ENCODE results near the gene MSH5.

The MSH5 gene

GRCh38 chr6:31760790-31761189 is 21.0 kb downstream of the MSH5 start:
- no peak for DNase-seq (ENCODE audit: low spot score)
- TF ChIP-seq CTCF (IDR thresholded peaks at IDR 0.05), result no peak
- no peak overlapping the region for H3K27ac ChIP-seq
- no peak overlapping the region for H3K4me3 ChIP-seq

- no peak for DNase-seq (ENCODE audit: low spot score)
- TF ChIP-seq CTCF (IDR thresholded peaks at IDR 0.05), result no peak
- Histone ChIP-seq H3K27ac (no peak overlapping the region), H3K4me3 (no peak overlapping the region)
Observed at GRCh38 chr6:31761343-31761742, 21.5 kb downstream of the MSH5 start.

- TF ChIP-seq CTCF (IDR thresholded peaks at IDR 0.05), result no peak
- H3K4me3 ChIP-seq, result no peak within 1 kb of the TSS
- DNase-seq (ENCODE audit: low spot score), result no peak
- H3K27ac ChIP-seq, result no peak within 1 kb of the TSS
Observed at GRCh38 chr6:31762356-31762755, 22.6 kb downstream of the MSH5 start, which contains the start of gene SAPCD1. SAPCD1 (plus strand) TSS chr6:31762656; CDS start chr6:31763055, 399 bp downstream.

GRCh38 chr6:31762878-31763618 is 23.2 kb downstream of the MSH5 start:
- Histone ChIP-seq H3K27ac (no peak overlapping the region), H3K4me3 (no peak overlapping the region)
- DNase-seq (ENCODE audit: low spot score), result no peak
- no peak for TF ChIP-seq CTCF (IDR thresholded peaks at IDR 0.05)

GRCh38 chr6:31763619-31763940 is 23.8 kb downstream of the MSH5 start:
- H3K27ac ChIP-seq, result no peak overlapping the region
- H3K4me3 ChIP-seq, result no peak overlapping the region
- no peak for DNase-seq (ENCODE audit: low spot score)
- no peak for TF ChIP-seq CTCF (IDR thresholded peaks at IDR 0.05)

- no peak for TF ChIP-seq CTCF (IDR thresholded peaks at IDR 0.05)
- Histone ChIP-seq H3K4me3 (no peak overlapping the region), H3K27ac (no peak overlapping the region)
- no peak for DNase-seq (ENCODE audit: low spot score)
Observed at GRCh38 chr6:31764198-31764597, 24.4 kb downstream of the MSH5 start.

- Histone ChIP-seq H3K27ac (no peak overlapping the region), H3K4me3 (no peak overlapping the region)
- TF ChIP-seq CTCF (IDR thresholded peaks at IDR 0.05), result no peak
- DNase-seq (ENCODE audit: low spot score), result no peak
Observed at GRCh38 chr6:31765559-31765909, 25.7 kb downstream of the MSH5 start.
